HG03135 (cell line): ENCODE data around the gene MINDY4.

Experiments used
- ATAC-seq: cut with Tn5 transposase; IDR thresholded peaks from one replicate; pipeline ENCODE4 v1.9.1; 2021; ENCODE audit warnings: mild to moderate bottlenecking, moderate library complexity; ENCODE audit not compliant: unreplicated experiment

The MINDY4 gene

DNA sequence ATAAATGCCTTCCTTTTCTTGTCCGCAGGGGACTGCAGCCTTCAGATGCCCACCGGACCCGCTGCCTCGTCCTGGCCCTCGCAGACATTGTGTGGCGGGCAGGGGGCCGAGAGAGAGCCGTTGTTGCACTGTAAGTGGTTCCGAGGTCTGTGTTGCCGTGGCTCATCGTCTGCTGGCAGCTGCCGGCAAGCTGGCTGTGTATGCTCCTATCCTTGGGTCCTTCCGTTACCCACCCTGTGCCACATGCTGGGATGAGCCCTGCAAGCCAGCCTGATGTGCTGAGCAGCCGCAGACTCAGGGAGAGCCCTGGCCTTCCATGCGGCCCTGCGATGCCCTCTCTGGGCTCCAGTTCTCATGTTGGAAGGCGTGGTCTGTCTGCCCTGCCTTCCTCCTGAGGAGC is 79.2 kb downstream of the MINDY4 start:
- no peak for ATAC-seq

DNA sequence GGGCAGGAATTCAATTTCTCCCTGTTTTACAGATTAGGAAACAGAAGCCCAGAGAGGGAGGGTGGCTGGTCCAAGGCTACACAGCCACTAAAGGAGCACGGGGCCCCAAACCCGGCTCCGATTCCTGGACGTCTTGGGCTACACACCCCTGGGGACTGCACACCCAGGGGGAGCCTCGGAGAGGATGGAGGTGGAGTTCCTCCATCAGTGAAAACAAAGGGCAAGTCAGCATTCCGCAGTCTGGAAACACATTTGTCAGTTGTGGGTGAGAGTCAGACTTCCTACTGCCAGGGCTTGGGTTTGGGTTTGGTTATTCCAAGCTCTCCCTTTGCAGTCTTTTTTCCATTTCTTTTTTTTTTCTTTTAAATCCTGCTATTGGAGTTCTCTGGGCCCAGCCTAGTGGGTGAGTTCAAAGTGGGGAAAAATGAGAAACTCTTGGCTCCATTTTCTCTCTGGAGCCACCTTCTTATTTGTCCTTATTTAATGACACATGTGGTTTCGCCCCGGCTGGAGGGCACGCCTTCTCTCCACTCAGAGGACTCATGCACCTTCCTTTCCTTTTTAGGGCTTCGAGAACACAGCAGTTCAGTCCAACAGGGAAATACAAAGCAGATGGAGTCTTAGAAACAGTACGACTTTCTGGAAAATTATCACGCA is 80.6 kb downstream of the MINDY4 start:
- no peak for ATAC-seq

DNA sequence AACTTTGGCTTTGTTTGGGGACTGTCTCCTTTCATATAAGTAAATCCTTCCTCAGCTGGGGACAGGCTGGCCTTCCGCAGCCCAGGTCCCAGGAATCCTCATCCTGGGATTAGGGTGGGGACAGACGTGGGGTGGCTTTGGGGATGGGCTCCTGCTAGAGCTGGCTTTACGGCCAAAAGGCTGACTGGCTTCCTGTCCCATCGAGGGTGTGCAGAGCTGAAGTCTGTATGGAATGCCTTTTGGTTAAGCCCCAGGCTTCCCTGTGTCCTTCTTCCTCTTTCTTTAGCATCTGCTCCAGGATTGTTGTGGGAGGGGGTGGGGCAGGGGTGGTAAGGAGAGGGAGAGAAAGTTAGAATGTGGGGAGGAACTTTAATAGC is 81.1 kb downstream of the MINDY4 start:
- ATAC-seq, result no peak

DNA sequence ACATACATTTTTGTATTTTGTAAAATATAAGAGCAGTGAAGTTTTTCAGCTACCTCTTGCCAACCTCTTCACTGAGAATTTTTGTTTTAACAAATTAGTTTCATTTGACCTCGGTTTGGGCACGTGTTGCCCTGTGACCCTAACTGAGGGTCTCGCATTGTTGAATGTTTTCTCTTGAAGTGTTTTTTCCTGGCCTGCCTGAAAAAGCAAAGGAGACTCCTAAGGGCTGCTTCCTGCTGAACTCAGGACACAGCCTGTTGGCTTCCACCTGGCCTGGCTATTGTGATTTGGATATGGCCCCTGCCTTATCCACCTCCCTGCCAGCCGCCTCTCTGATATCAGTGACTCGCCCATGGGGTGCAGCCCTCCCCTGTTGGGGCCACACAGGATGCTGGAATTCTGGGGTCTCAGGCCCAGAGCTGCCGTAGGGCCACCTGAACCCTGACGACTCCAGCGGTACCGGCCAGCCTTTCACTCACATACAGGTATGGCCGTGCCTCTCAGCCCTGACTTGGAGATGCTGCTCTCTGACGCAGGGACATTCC is 81.6 kb downstream of the MINDY4 start:
- ATAC-seq, result no peak

DNA sequence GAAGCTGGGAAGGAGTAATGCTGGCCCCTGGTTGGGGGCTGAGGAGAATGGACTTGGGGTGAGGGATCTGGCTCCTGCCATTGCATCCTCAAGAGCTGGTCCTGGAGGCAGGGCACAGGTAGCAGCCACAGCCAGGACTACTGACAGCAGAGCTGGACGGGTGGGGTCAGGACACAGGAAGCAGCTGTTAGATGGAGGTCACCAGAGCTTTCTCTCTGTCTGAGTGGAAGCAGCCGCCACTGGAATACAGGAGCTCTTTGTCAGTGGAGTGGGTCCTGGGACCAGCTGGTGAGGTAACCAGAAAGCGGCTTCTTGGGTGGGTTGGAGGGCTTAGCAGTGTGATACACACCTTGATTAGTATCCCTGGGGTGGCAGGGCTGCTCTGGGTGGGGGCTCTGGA is 82.4 kb downstream of the MINDY4 start:
- no peak for ATAC-seq

DNA sequence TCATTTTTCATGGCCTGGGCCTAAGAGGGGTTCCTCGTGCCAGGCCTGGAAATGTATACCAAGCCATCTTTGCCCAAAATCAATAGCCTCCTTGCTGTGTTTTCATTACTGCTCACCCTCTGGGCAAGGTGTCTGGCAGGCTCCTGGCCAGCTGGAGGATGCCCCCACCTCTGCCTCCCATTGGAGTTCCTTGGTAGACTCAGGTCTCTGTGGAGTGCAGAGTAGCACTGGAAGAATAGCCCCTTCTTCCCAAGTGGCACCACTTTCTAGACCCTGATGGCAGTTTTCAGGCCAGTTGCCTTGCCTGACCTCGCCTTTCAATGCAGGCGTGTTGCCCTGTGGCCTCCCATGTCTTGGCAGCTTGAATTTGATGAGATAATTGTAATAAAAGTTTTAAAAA is 84.7 kb downstream of the MINDY4 start:
- no peak for ATAC-seq

DNA sequence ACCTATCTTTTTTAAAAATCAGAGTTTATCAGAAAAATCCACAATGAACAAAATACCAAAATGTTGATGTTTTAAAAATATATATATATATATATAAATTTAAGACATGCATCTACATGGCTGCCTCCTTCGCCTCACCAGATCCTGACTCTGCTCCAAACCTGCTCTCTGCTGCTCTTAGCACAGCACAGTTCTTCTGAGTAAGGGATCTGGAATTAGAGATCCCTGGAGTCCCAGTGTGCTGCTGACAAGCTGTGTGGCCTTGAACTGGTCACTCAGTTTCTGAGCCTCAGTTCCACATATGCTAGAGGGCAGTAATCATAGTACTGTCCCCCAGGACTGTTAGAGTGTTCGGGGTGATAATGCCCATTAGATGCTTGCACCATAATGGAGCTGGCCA is 87.4 kb downstream of the MINDY4 start:
- ATAC-seq, result no peak

DNA sequence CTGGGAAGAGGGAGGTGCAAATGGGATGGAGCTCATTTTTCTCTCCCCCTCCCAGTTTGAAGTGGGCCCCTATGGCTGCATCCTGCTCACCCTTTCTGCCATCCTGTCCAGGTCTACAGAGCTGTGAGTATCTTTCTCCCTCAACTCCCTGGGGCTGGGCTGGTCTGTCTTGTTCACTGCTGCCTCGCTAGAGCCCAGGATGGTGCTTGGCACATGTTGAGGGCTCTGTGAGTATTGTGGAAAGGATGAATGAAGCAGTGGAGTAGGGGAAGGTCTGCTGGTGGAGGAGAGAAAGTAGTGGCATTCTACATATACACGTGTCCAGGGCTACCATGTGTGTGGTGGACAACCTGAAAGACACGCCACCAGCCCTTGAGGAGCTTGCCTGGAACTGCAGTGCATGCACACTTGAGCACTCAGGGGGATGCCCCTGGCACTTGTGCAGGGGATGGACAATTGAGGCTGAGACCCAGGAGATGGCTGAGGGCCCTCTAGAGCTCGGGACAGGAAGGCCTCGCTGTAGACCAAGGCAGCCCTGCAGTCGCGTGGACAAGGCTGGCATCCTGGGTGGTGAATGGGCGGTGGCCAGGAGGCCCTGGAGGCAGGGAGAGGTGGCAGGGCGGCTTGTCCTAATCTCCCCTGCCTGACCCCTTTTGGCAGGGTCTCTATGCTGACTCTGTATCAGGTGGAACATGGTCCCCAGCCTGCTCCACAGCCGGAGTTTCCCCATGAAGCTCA is 88.2 kb downstream of the MINDY4 start:
- ATAC-seq, result no peak

DNA sequence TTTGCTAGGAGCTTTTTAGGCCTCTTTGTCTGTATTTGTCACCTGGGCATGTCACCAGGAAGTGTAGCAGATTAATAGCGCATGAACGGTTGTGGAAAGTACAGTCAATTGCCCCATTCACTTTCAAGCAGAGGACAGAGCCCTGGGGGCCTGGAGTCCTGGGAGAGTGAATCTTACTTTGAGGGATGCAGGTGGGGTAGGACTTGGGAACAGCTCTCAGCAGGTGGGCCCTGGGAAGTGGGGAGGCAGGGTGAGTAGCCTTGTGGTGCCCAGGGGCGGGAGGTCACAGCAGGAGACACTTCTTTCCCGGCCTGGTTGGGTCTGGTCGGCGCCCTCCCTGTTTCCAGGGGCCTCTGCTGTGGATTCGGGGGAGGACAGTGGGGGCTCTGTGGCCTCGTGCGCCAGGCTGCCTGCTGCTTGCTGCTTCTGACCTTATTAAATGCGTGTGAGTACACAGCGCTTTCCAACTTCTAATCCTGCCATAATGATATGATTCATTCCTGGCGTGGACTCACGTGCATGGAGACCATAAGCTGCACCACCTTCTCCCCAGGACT is 88.8 kb downstream of the MINDY4 start:
- ATAC-seq, result no peak

DNA sequence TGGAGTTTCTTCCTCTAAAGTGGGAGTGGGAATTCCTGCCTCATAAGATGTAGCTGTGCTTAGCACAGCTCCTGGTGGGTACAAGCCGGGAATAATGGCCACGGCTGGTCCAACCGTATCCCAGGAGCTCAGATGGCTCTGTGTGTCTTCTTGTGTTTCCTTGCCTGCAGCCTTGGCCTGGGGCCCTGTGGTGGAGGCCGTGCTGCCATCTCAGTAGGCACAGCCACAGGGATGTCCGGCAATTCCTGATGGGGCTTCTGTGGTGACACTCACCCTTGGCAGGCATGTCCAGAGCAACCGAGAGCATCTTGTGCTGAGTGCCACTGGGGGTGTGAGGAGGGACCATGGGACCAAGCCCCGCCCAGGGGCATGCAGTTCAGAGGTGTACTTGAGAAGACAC is 90.4 kb downstream of the MINDY4 start:
- ATAC-seq, result no peak

DNA sequence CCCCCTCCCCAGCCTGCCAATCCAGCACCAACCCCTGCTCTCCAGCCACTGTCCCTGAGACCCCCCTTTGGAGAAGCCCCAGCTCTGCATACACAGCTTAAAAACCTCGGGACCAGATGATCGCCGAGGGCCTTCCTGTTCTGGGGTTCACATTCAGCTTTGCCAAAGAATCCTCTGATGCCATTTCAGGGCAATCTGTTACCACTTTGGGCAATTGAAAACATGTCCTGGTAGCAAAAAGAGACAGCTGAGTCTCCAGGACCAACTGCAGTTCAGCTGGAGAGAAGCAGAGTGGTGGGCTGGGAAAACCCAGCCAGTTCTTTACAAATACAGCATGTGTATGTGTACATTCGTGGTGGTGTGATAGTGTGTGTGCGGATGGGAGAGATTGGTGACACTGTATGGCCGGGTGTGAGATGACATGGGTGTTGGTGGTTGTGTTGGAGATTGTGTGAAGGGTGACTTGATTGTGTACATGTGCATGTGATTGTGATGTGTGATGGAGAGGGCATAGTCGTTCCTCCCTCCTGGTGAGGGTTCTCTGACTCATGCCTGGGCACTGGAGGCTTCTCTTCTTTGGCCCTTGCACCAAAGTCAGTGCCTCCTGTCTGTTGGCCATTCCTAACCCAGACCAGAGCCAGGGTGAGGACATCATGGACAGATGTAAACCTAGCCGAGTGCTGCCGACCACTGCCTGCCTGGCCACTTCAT is 91.9 kb downstream of the MINDY4 start:
- ATAC-seq, result no peak

DNA sequence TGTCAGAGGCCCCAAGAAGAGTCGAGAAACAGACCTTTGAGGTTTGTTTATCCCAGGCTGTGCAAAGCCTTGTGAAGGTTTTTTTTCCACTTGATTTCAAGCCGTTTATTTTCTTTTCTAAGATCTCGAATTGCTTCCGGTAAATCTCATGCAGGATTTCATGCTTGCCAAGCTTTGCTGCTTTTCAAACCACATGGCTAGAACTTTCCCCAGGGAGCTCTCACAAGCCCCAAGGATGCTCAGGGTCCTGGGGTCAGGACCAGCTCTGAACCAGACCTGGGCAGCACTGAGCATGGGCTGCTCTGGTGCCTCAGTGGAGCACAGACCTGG is 92.5 kb downstream of the MINDY4 start:
- no peak for ATAC-seq

DNA sequence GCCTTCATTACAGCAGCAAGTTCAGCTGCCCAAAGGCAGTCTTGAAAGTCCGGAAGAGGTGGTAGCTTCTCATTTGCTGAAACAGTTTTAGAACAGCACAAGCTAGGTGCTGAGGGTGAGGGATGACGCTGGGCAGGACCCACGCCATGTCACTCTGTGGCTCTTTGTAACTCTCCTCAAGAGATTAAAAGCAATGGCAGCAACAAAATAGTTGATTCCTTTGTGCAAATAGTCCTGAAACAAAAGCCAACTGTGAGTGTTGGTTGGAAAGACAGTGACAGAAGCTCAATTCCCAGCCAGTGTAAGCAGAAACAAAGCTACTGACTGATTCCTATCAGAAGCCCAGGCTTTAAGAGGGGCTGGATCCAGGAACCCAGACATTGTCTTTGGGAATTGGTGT is 92.9 kb downstream of the MINDY4 start:
- ATAC-seq, result no peak

DNA sequence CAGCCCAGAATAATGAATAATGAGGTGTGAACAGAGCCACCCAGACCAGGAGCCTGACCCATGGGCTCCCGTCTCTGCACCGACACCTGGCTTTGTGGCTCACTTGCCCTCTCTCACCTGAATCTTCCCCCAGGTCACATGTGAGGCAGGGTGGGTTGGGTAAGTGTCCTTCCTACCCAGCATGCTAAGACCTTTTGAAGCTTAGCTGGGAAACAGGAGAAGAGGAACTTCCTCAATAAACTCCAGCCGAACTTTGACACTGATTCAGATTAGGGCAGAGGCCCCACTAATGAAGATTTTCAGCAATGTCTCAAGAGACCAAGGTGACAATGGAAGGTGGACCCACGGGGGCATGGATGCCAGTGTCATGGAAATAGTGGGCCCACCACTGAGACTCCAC is 93.9 kb downstream of the MINDY4 start:
- ATAC-seq, result no peak

DNA sequence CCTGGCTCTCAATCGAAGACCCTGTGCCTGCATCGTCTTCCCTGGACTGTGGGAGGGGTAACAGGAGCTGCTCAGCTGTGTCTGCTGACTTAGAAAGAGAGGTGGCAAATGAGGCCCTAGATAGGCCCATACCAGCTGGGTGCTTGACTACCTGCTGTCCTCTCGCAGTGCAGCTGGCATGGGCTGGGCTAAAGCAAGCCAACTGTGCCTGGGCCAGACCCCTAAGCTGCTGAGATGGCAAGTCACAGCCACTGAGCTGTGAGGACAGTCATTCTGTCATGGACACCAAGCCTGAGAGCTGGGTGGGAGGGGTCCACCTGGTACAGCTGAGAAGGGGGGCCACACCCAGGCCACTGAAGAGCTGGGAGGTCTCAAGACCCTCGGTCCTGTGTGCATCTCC is 94.6 kb downstream of the MINDY4 start:
- ATAC-seq, result no peak

DNA sequence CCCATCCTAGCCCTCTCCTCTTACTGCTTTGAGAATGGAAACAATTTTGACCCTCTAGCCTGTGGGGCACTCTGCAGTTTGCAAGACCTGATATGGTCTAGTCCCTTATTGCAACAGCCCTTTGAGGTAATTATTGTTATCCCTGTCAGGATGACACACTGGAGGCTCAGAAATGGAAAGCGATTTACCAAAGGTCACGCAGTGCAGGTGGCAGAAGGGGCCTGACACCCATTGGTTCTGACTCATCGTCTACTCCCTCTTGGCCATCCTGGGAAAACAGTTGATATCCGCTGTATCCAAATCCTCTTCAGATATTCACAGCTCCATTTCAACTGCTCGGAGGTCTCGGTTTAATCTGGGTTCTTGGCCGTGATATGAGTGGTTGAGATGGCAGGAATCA is 95.7 kb downstream of the MINDY4 start:
- ATAC-seq, result no peak

DNA sequence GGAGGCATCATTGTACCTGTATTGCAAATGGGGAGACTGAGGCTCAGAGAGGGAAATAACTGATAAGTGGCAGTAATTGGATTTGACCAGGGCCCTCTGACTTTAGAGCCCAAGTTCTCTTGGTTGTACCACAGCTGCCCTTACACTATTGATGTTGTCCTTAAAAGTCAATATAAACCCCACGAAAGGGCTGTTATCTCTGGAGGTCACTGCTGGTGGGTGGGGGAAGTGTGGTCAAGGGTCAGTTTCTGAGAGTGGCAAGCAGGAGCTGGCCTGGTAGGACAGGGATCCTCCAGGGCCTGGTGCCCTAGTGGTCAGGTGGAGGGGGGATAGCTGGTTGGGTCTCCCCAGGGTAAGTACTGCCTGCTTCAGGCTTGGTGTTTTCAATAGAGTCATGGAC is 96.3 kb downstream of the MINDY4 start:
- no peak for ATAC-seq

DNA sequence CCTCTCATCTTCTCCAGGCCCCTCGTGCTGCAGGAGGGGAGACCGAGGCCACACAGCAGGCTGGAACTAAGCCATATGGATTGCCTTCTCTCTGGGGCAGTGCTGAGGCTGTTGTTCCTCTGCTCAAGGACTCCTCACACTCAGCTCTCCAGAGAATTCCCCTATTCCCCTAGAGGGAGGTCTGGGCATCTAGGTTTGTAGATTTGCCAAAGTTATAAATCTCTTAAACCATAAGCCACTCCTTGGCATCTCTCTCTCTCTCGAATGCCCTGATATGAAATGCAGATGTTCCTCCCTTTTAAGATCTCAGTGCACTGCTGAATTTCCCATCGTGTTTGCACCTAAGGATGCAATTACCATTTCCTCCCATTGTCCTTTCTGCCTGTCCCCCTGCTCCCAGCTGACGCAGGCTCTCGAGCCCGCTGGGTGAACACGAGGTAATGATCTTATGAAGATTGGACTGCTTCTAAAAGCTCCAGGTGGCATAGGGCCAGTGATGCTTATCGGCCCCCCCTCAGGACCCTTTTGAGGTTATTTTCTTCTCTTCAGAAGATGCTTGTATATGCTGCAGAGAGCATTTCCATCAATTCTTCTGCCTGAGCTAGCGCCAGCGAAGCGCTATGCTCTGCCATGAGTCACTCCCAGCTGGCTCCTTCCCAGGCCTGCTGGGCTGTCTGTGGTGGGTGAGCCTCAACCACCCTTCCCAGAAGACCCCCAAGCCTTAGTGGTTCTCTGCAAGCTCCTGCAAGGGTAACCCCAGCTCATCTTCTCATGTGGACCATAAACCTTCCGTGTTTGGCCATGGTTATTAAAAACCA is 98.8 kb downstream of the MINDY4 start:
- ATAC-seq, result no peak

DNA sequence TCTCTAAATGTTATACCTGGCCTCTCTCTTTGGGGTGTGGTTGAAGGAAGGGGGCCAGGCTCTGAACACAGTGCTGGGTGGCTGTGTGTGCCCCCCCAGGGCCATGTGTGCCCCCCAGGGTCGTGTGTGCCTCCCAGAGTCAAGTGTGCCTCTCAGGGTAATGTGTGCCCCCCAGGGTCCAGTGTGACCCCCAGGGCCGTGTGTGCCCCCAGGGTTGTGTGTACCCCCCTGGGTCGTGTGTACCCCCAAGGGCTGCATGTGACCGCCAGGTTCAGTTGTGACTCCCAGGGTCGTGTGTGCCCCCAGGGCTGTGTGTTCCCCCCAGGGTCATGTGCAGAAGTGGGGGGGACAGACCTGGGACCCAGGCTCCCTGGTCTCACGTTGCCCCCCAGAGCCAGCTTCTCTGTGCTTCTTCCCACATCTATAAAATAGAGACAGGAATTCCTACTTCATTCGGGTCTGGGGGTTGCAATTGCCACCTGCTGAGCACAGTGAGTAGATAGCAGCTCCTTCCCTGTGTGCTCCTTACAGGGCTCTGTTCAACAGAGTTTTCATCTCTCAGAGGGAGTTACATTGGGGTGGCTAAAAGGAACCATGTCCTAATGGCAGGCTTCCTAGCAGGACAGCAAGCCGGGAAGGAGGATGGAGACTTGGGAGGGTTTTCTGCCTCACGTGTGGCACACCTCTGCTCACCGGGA is 99.8 kb downstream of the MINDY4 start:
- no peak for ATAC-seq

DNA sequence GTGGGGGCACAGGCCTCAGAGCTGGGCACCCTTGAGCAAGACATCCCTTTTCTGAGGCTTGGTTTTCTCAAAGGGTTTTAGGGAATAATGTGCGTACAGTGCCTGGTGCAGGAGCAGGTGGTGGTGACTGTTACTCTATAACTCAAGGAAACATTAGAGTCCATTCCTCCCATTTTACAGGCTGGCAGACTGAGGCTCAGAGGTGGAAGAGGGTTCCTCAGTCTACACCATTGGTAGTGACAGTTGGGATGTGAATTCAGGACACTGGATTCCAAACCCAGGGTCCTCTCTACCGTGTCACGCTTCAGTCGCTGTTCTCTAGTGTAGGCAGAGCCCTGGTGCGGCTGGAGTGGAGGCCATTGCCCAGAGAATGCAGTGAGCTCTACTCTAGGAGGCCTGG is 100.4 kb downstream of the MINDY4 start:
- no peak for ATAC-seq
